Tibial nerve (tissue), 4 donors: ENCODE data around the gene CEP250.
A peak's percentile ranks its signal among the peaks of the same experiment; 100 is the strongest.

Experiments used
- CTCF ChIP-seq, 5 experiments: fragments of 200-600 bp in 3 of 5; fragments of 450-650 bp in 2 of 5; sonication (generic) in 3 of 5; IDR thresholded peaks; one replicate each; pipeline ENCODE4 v1.5.1; 2016 to 2019; ENCODE audit warnings: antibody characterized with exemption in 5 of 5, mild to moderate bottlenecking in 3 of 5, moderate library complexity in 2 of 5
- EP300 ChIP-seq, 2 donors: sonication (generic); formaldehyde crosslinking; IDR thresholded peaks; one replicate each; pipeline ENCODE4 v1.6.1; 2017; ENCODE audit warnings: antibody characterized with exemption in 2 of 2, mild to moderate bottlenecking in 1 of 2

GRCh38 chr20:35467339-35468224, 12.2 kb downstream of the CEP250 start:
- TF ChIP-seq CTCF (IDR thresholded peaks at IDR 0.05) = no peak
- TF ChIP-seq EP300 (IDR thresholded peaks at IDR 0.05) = peak in 1 of 2 donors; percentile 13
